SK-N-SH (cell line): ENCODE results near the gene OTUD1. TPM values are rescaled to one million over a fixed set of nuclear protein-coding genes. Genes with fewer than 3 reads are reported as not detected.

ENCODE experiments used
- CTCF ChIA-PET: fragments of 300-600, 350-600 bp; formaldehyde crosslinking; extraction: SDS; loops from one replicate; lab custom pipeline; 2021; lab: Yijun Ruan, JAX
- POLR2A ChIA-PET: fragments of 350-600 bp; sonication (Branson Sonifier 250); formaldehyde crosslinking; extraction: SDS; loops from one replicate; lab custom pipeline; 2020; ENCODE audit warnings: antibody characterized with exemption, inconsistent platforms; lab: Yijun Ruan, JAX
- DNase-seq: peaks from one replicate; pipeline ENCODE4 v3.0.0; 2012
- H2AFZ ChIP-seq: fragments of 200-600 bp; sonication (generic); 2 replicates; pipeline ENCODE4 v1.8.1; 2016; ENCODE audit warnings: antibody characterized with exemption, mild to moderate bottlenecking, low read depth
- H3F3A ChIP-seq: fragments of 200-600 bp; sonication (generic); replicated peaks from 2 replicates; pipeline ENCODE3; 2016; ENCODE audit warnings: antibody characterized with exemption, mild to moderate bottlenecking; ENCODE audit not compliant: insufficient read depth
- H3K27ac ChIP-seq, 2 experiments: fragments of 200-500 bp in 1 of 2; fragments of 200-600 bp in 1 of 2; sonication (Bioruptor generic) in 1 of 2; sonication (generic), shearing (Covaris generic) in 1 of 2; 2 replicates each; pipeline versions ENCODE4 v1.5.1 to v1.6.1; 2014 to 2016; ENCODE audit warnings: low read depth in 2 of 2, inconsistent platforms in 1 of 2, low read length in 1 of 2, mild to moderate bottlenecking in 1 of 2, mixed read lengths in 1 of 2
- H3K27me3 ChIP-seq: fragments of 200-600 bp; sonication (generic), shearing (Covaris generic); 2 replicates; pipeline ENCODE4 v1.6.1; 2016; ENCODE audit warnings: mixed run types; ENCODE audit not compliant: insufficient read depth
- H3K36me3 ChIP-seq, 2 experiments: fragments of 200-500 bp in 1 of 2; fragments of 200-600 bp in 1 of 2; sonication (Bioruptor generic) in 1 of 2; sonication (generic) in 1 of 2; replicated peaks in 1 of 2; 2 replicates each; pipeline versions ENCODE3 to v1.5.1; 2014 to 2016; ENCODE audit warnings: low read length in 1 of 2, mild to moderate bottlenecking in 1 of 2; ENCODE audit not compliant: insufficient read depth in 2 of 2, control insufficient read depth in 1 of 2
- H3K4me1 ChIP-seq, 2 experiments: fragments of 200-500 bp in 1 of 2; fragments of 200-600 bp in 1 of 2; sonication (Bioruptor generic) in 1 of 2; sonication (generic), shearing (Covaris generic) in 1 of 2; 2 replicates each; pipeline versions ENCODE4 v1.5.1 to v1.6.1; 2014 to 2016; ENCODE audit warnings: low read depth in 1 of 2, low read length in 1 of 2, mixed run types in 1 of 2; ENCODE audit not compliant: insufficient read depth in 2 of 2, control insufficient read depth in 1 of 2
- H3K4me2 ChIP-seq: fragments of 200-600 bp; sonication (generic), shearing (Covaris generic); 2 replicates; pipeline ENCODE4 v1.6.1; 2017; ENCODE audit warnings: mixed run types
- H3K4me3 ChIP-seq, 2 experiments: fragments of 200-500 bp in 1 of 2; fragments of 200-600 bp in 1 of 2; sonication (Bioruptor generic) in 1 of 2; sonication (generic), shearing (Covaris generic) in 1 of 2; 2 replicates each; pipeline versions ENCODE4 v1.5.1 to v1.8.1; 2014 to 2016; ENCODE audit warnings: low read depth in 2 of 2, inconsistent platforms in 1 of 2, low read length in 1 of 2, mild to moderate bottlenecking in 1 of 2, mixed read lengths in 1 of 2, moderate library complexity in 1 of 2
- H3K79me2 ChIP-seq: fragments of 200-600 bp; sonication (generic); 2 replicates; pipeline ENCODE4 v1.8.1; 2017; ENCODE audit warnings: mild to moderate bottlenecking; ENCODE audit not compliant: insufficient read depth
- H3K9ac ChIP-seq: fragments of 200-600 bp; sonication (generic); 2 replicates; pipeline ENCODE4 v1.6.1; 2017; ENCODE audit warnings: mixed run types
- H3K9me2 ChIP-seq: fragments of 200-600 bp; sonication (generic); 2 replicates; pipeline ENCODE4 v1.6.1; 2017; ENCODE audit warnings: mixed run types
- H3K9me3 ChIP-seq: fragments of 200-600 bp; sonication (generic); 2 replicates; pipeline ENCODE4 v1.6.1; 2017; ENCODE audit warnings: mixed run types, mild to moderate bottlenecking, moderate library complexity
- H4K20me1 ChIP-seq: fragments of 200-600 bp; sonication (generic); 2 replicates; pipeline ENCODE4 v1.6.1; 2017; ENCODE audit warnings: mild to moderate bottlenecking, mixed run types; ENCODE audit not compliant: insufficient read depth
- CHD2 ChIP-seq: fragments of 150-350 bp; IDR thresholded peaks from 2 replicates; pipeline ENCODE4 v1.6.1; 2018; ENCODE audit warnings: low read length; ENCODE audit not compliant: partially characterized antibody
- ELF1 ChIP-seq: IDR thresholded peaks from 2 replicates; pipeline ENCODE4 v1.4.0; 2012
- EP300 ChIP-seq, 2 experiments: IDR thresholded peaks; 2 replicates each; pipeline versions ENCODE4 v1.4.0 to v1.6.1; 2012; ENCODE audit warnings: borderline replicate concordance in 1 of 2, low read depth in 1 of 2, low read length in 1 of 2
- FOSL2 ChIP-seq: IDR thresholded peaks from 2 replicates; pipeline ENCODE4 v1.4.0; 2012; ENCODE audit warnings: low read depth, mild to moderate bottlenecking, moderate library complexity, borderline replicate concordance
- FOXJ3 ChIP-seq: sonication (generic); formaldehyde crosslinking; IDR thresholded peaks from 2 replicates; pipeline ENCODE4 v1.5.1; 2020; ENCODE audit warnings: mild to moderate bottlenecking, missing genetic modification reagents
- GABPA ChIP-seq: IDR thresholded peaks from 2 replicates; pipeline ENCODE4 v1.4.0; 2012; ENCODE audit warnings: low read depth, mild to moderate bottlenecking
- GATA2 ChIP-seq: sonication (generic); formaldehyde crosslinking; IDR thresholded peaks from 2 replicates; pipeline ENCODE4 v1.5.0; 2020; ENCODE audit warnings: mild to moderate bottlenecking, missing genetic modification reagents
- JUND ChIP-seq: IDR thresholded peaks from 2 replicates; pipeline ENCODE4 v1.4.0; 2012
- NFIC ChIP-seq: IDR thresholded peaks from 2 replicates; pipeline ENCODE4 v1.4.0; 2012; ENCODE audit warnings: borderline replicate concordance
- POLR2AphosphoS5 ChIP-seq: IDR thresholded peaks from 2 replicates; pipeline ENCODE4 v1.6.1; 2012; ENCODE audit warnings: low read depth, low read length
- RCOR1 ChIP-seq: fragments of 150-350 bp; IDR thresholded peaks from 2 replicates; pipeline ENCODE4 v1.6.1; 2017; ENCODE audit warnings: antibody characterized with exemption, low read length
- RFX5 ChIP-seq: IDR thresholded peaks from 2 replicates; pipeline ENCODE4 v1.6.1; 2012; ENCODE audit warnings: mild to moderate bottlenecking, improper control_type of control experiment, low read length
- SIN3A ChIP-seq: IDR thresholded peaks from 2 replicates; pipeline ENCODE4 v1.6.1; 2012; ENCODE audit warnings: low read depth, mild to moderate bottlenecking, low read length, moderate library complexity, borderline replicate concordance
- TCF12 ChIP-seq: IDR thresholded peaks from 2 replicates; pipeline ENCODE4 v1.4.0; 2012
- TEAD4 ChIP-seq: IDR thresholded peaks from 2 replicates; pipeline ENCODE4 v1.4.0; 2012; ENCODE audit warnings: mild to moderate bottlenecking, borderline replicate concordance; ENCODE audit not compliant: insufficient read depth
- WGBS: methylation state at CpG from one replicate; pipeline ENCODE4 v1.1.6; 2017; ENCODE audit warnings: low lambda C conversion rate; 5-methylcytosine and 5-hydroxymethylcytosine counted together
- polyA plus RNA-seq, 3 experiments: library from polyadenylated mRNA; depleted of rRNA; stranded (reverse); fragments of >200 nt; gene quantifications; 2 replicates each; pipeline ENCODE4 v1.2.3, GENCODE V29; 2012
- TF ChIP-seq, protein P1 (sequence below): IDR thresholded peaks from 2 replicates; pipeline ENCODE4; 2012
- TF ChIP-seq, protein P2 (sequence below): IDR thresholded peaks from 2 replicates; pipeline ENCODE4 v1.4.0; 2012; ENCODE audit warnings: low read depth
- TF ChIP-seq, protein P3 (sequence below): IDR thresholded peaks from 2 replicates; pipeline ENCODE4 v1.4.0; 2012; ENCODE audit warnings: low read depth, borderline replicate concordance
- TF ChIP-seq, protein P4 (sequence below): IDR thresholded peaks from 2 replicates; pipeline ENCODE4 v1.4.0; 2012; ENCODE audit warnings: low read depth, borderline replicate concordance
- TF ChIP-seq, protein P5 (sequence below): fragments of 150-350 bp; IDR thresholded peaks from 2 replicates; pipeline ENCODE4 v1.6.1; 2016; ENCODE audit warnings: mild to moderate bottlenecking, low read depth, low read length

The OTUD1 gene
- polyA plus RNA-seq, 1 of the 3 experiments (the other 2 are of a cell fraction): 8.5 TPM

DNA sequence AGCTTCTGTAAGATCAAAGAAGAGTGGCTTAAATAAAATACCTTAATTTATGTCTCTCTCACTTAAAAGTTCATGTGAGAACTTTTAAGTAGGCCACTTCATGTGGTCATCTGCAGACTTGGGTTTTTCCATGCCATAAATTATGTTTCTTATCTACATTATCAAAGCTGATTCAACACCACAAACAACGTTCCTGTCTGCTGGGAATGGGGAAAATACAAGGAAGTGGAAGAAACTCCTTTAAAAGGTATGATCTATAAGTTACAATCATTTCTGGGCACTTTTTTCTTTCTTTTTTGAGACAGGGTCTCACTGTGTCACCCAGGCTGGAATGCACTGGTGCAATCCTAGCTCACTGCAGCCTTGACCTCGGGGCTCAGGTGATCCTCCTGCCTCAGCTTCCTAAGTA, 16.9 kb upstream of the OTUD1 start:
- H4K20me1 ChIP-seq: no peaks in the 10 kb centered on the region
- no peaks in the 10 kb centered on the region for H3K79me2 ChIP-seq
- no peaks in the 10 kb centered on the region for H3K9me2 ChIP-seq
- H3K27ac ChIP-seq: no peak overlapping the region
- H3K9ac ChIP-seq: no peak overlapping the region
- H3F3A ChIP-seq: no peaks in the 10 kb centered on the region
- no peak overlapping the region for H2AFZ ChIP-seq
- no peaks in the 10 kb centered on the region for H3K4me1 ChIP-seq
- ChIA-PET CTCF (no interaction called here), POLR2A (no interaction called here)
- H3K36me3 ChIP-seq: no peaks in the 10 kb centered on the region
- no peak for DNase-seq
- no peak for TF ChIP-seq GATA2
- TF ChIP-seq, protein P1, sequence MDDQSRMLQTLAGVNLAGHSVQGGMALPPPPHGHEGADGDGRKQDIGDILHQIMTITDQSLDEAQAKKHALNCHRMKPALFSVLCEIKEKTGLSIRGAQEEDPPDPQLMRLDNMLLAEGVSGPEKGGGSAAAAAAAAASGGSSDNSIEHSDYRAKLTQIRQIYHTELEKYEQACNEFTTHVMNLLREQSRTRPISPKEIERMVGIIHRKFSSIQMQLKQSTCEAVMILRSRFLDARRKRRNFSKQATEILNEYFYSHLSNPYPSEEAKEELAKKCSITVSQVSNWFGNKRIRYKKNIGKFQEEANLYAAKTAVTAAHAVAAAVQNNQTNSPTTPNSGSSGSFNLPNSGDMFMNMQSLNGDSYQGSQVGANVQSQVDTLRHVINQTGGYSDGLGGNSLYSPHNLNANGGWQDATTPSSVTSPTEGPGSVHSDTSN: peak; percentile 79
- TF ChIP-seq RFX5: no peak
- no peak for TF ChIP-seq SIN3A
- no peak for TF ChIP-seq POLR2AphosphoS5
- no peak for TF ChIP-seq FOXJ3
- no peak for TF ChIP-seq ELF1
- TF ChIP-seq CHD2: no peak
- TF ChIP-seq, protein P2, sequence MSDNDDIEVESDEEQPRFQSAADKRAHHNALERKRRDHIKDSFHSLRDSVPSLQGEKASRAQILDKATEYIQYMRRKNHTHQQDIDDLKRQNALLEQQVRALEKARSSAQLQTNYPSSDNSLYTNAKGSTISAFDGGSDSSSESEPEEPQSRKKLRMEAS: no peak
- no peak for TF ChIP-seq GABPA
- TF ChIP-seq NFIC: no peak
- peak; percentile 17; the same call in 1 of the 2 replicates for TF ChIP-seq FOSL2
- peak; percentile 44; the same call in 1 of the 2 replicates for TF ChIP-seq JUND
- TF ChIP-seq, protein P3, sequence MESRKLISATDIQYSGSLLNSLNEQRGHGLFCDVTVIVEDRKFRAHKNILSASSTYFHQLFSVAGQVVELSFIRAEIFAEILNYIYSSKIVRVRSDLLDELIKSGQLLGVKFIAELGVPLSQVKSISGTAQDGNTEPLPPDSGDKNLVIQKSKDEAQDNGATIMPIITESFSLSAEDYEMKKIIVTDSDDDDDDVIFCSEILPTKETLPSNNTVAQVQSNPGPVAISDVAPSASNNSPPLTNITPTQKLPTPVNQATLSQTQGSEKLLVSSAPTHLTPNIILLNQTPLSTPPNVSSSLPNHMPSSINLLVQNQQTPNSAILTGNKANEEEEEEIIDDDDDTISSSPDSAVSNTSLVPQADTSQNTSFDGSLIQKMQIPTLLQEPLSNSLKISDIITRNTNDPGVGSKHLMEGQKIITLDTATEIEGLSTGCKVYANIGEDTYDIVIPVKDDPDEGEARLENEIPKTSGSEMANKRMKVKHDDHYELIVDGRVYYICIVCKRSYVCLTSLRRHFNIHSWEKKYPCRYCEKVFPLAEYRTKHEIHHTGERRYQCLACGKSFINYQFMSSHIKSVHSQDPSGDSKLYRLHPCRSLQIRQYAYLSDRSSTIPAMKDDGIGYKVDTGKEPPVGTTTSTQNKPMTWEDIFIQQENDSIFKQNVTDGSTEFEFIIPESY: no peak
- TF ChIP-seq EP300 (IDR thresholded peaks at IDR 0.05; ENCODE audit: borderline replicate concordance in 1 of 2, low read depth in 1 of 2, low read length in 1 of 2): peak in 1 of 2 experiments; percentile 57; a peak in 1 of 4 replicates
- TF ChIP-seq, protein P4, sequence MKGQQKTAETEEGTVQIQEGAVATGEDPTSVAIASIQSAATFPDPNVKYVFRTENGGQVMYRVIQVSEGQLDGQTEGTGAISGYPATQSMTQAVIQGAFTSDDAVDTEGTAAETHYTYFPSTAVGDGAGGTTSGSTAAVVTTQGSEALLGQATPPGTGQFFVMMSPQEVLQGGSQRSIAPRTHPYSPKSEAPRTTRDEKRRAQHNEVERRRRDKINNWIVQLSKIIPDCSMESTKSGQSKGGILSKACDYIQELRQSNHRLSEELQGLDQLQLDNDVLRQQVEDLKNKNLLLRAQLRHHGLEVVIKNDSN: no peak
- TF ChIP-seq, protein P5, sequence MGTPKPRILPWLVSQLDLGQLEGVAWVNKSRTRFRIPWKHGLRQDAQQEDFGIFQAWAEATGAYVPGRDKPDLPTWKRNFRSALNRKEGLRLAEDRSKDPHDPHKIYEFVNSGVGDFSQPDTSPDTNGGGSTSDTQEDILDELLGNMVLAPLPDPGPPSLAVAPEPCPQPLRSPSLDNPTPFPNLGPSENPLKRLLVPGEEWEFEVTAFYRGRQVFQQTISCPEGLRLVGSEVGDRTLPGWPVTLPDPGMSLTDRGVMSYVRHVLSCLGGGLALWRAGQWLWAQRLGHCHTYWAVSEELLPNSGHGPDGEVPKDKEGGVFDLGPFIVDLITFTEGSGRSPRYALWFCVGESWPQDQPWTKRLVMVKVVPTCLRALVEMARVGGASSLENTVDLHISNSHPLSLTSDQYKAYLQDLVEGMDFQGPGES: no peak
- TF ChIP-seq TCF12: peak; percentile 61
- TF ChIP-seq RCOR1: no peak
- TF ChIP-seq TEAD4: 0 out of 2 replicates have a peak, but pooled peaks have one; percentile 43
- H3K9me3 ChIP-seq: no peaks in the 10 kb centered on the region
- WGBS: 28% methylated on average over 2 of the region's 2 CpGs
- no peak overlapping the region for H3K4me2 ChIP-seq
- no peak overlapping the region for H3K4me3 ChIP-seq
- H3K27me3 ChIP-seq: no peaks in the 10 kb centered on the region
